ENCODE data around the gene PLB1.

PLB1 gene

GRCh38 chr2:28630341-28630740 lies 134.5 kb downstream of the PLB1 start:
- DNase-seq = no peak

GRCh38 chr2:28631514-28632206 lies 135.8 kb downstream of the PLB1 start:
- no peak for DNase-seq

GRCh38 chr2:28632791-28633190 lies 136.9 kb downstream of the PLB1 start:
- no peak for DNase-seq

GRCh38 chr2:28633204-28633603 lies 137.3 kb downstream of the PLB1 start:
- DNase-seq = no peak

- DNase-seq = no peak
Measured at GRCh38 chr2:28633746-28634145, 137.9 kb downstream of the PLB1 start.

- no peak for DNase-seq
Measured at GRCh38 chr2:28635191-28635611, 139.3 kb downstream of the PLB1 start.

- DNase-seq = no peak
Measured at GRCh38 chr2:28636491-28636890, 140.6 kb downstream of the PLB1 start.

- DNase-seq = no peak
Measured at GRCh38 chr2:28637066-28638047, 141.5 kb downstream of the PLB1 start.

- no peak for DNase-seq
Measured at GRCh38 chr2:28638102-28638501, 142.2 kb downstream of the PLB1 start.

GRCh38 chr2:28639092-28639691 lies 143.3 kb downstream of the PLB1 start:
- no peak for DNase-seq

- no peak for DNase-seq
Measured at GRCh38 chr2:28639836-28640235, 144.0 kb downstream of the PLB1 start.

GRCh38 chr2:28640260-28640907 lies 144.5 kb downstream of the PLB1 start:
- no peak for DNase-seq

- no peak for DNase-seq
Measured at GRCh38 chr2:28640908-28641300, 145.0 kb downstream of the PLB1 start.

- no peak for DNase-seq
Measured at GRCh38 chr2:28642796-28643195, 146.9 kb downstream of the PLB1 start.

- DNase-seq = no peak
Measured at GRCh38 chr2:28643327-28643726, 147.5 kb downstream of the PLB1 start.

GRCh38 chr2:28643911-28644334 lies 148.1 kb downstream of the PLB1 start:
- DNase-seq = no peak

GRCh38 chr2:28644760-28645159 lies 148.9 kb downstream of the PLB1 start:
- DNase-seq = no peak

- no peak for DNase-seq
Measured at GRCh38 chr2:28645553-28645952, 149.7 kb downstream of the PLB1 start.

GRCh38 chr2:28647682-28648081 lies 151.8 kb downstream of the PLB1 start:
- no peak for DNase-seq

- DNase-seq = no peak
Measured at GRCh38 chr2:28648147-28648546, 152.3 kb downstream of the PLB1 start.

GRCh38 chr2:28648671-28649395 lies 153.0 kb downstream of the PLB1 start:
- DNase-seq = no peak
